ENCODE results near the gene SARDH.

Gene SARDH

DNA sequence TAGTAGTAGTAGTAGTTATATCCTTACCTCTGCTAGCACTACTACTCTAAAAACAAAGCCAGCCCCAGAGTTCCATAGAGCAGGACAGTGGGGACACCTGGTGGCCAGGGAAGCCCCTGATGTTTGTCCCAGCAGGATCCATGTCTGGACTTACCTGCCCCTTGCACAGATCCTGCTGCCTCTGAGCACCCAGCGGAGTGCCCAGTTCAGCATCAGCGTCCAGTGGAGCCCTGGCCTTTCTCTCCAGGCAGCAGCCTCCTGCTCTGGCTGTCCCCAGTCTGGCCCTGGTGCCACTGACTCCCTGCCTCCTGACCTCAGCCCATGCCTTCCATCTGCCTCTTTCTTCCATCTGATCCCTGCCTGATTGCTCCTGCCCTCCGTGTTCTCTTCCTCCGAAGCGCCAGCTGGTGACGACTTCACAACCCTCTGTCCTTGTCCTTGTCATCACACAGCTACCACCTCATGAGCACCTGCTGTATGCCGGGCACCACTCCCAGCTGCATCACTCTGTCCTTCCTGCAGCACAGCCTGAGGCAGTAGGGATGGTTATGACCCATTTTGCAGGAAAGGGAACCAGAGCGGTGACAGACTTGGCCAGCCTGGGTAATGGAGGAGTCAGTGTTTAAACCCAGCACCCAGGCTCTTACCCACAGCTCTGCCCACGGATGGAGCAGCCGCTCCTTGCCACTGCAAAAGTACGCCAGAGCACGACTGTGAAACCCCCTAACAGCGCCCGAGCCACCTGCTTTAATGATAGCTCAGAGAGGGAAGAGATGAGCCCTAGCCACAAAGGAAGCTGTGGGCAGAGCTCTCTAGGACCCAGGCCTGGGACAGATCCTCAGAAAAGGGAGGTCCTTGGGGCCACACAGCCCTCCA lies 11.5 kb downstream of the SARDH start:
- peak; percentile 57 for TF ChIP-seq CTCF (IDR thresholded peaks at IDR 0.05; ENCODE audit: low read depth, low read length, poor library complexity, severe bottlenecking)
- no peak for TF ChIP-seq EZH2phosphoT487 (IDR thresholded peaks at IDR 0.05; ENCODE audit: borderline replicate concordance, low read length)
- Histone ChIP-seq H3K79me2 (ENCODE audit: control insufficient read depth, low read length) (no peaks in the 10 kb centered on the region), H3K4me1 (ENCODE audit: control insufficient read depth, low read length) (no peaks in the 10 kb centered on the region), H4K20me1 (ENCODE audit: control insufficient read depth, insufficient read depth, low read depth, low read length) (no peaks in the 10 kb centered on the region), H3K4me3 (ENCODE audit: low read length) (no peak overlapping the region), H3F3A (ENCODE audit: control insufficient read depth, insufficient read depth) (no peaks in the 10 kb centered on the region), H3K4me2 (ENCODE audit: low read length) (no peak overlapping the region), H3K9me3 (ENCODE audit: control insufficient read depth, insufficient read depth, low read length) (no peaks in the 10 kb centered on the region), H3K36me3 (ENCODE audit: control insufficient read depth, low read length) (no peaks in the 10 kb centered on the region), H3K27me3 (ENCODE audit: control insufficient read depth, low read length) (peaks cover 13% of the 10 kb centered on the region; the same call in 1 of the 2 replicates), H3K27ac (ENCODE audit: low read depth, low read length) (no peak overlapping the region), H3K9me2 (replicated peaks; ENCODE audit: control insufficient read depth, low read length) (no peaks in the 10 kb centered on the region)

DNA sequence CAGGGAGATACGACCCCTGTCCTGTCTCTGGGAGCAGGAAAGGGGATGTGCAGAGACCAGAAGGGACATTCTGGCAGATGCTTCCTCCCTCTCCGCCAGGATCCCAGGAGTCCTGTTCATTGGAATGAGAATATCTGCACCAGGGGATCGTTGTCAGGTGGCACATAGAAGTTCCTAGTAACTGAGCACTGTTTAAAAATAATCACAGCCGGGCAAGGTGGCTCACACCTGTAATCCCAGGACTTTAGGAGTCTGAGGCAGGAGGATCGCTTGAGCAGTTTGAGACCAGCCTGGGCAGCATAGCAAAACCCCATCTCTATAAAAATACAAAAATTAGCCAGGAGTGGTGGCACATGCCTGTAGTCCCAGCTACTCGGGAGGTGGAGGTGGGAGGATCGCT lies 12.3 kb downstream of the SARDH start:
- Histone ChIP-seq H3K4me2 (ENCODE audit: low read length) (no peak overlapping the region), H4K20me1 (ENCODE audit: control insufficient read depth, insufficient read depth, low read depth, low read length) (no peaks in the 10 kb centered on the region), H3K27me3 (ENCODE audit: control insufficient read depth, low read length) (peaks cover 18% of the 10 kb centered on the region), H3K4me1 (ENCODE audit: control insufficient read depth, low read length) (no peaks in the 10 kb centered on the region), H3K9me3 (ENCODE audit: control insufficient read depth, insufficient read depth, low read length) (no peaks in the 10 kb centered on the region), H3K9me2 (replicated peaks; ENCODE audit: control insufficient read depth, low read length) (no peaks in the 10 kb centered on the region), H3K27ac (ENCODE audit: low read depth, low read length) (no peak overlapping the region), H3F3A (ENCODE audit: control insufficient read depth, insufficient read depth) (no peaks in the 10 kb centered on the region), H3K36me3 (ENCODE audit: control insufficient read depth, low read length) (no peaks in the 10 kb centered on the region), H3K79me2 (ENCODE audit: control insufficient read depth, low read length) (no peaks in the 10 kb centered on the region), H3K4me3 (ENCODE audit: low read length) (no peak overlapping the region)
- no peak for TF ChIP-seq EZH2phosphoT487 (IDR thresholded peaks at IDR 0.05; ENCODE audit: borderline replicate concordance, low read length)
- no peak for TF ChIP-seq CTCF (IDR thresholded peaks at IDR 0.05; ENCODE audit: low read depth, low read length, poor library complexity, severe bottlenecking)

- Histone ChIP-seq H3F3A (ENCODE audit: control insufficient read depth, insufficient read depth) (no peaks in the 10 kb centered on the region), H3K9me3 (ENCODE audit: control insufficient read depth, insufficient read depth, low read length) (no peaks in the 10 kb centered on the region), H3K27me3 (ENCODE audit: control insufficient read depth, low read length) (peaks cover 5% of the 10 kb centered on the region), H3K36me3 (ENCODE audit: control insufficient read depth, low read length) (no peaks in the 10 kb centered on the region), H3K27ac (ENCODE audit: low read depth, low read length) (no peak overlapping the region), H3K4me2 (ENCODE audit: low read length) (no peak overlapping the region), H3K4me1 (ENCODE audit: control insufficient read depth, low read length) (peaks cover 11% of the 10 kb centered on the region), H4K20me1 (ENCODE audit: control insufficient read depth, insufficient read depth, low read depth, low read length) (no peaks in the 10 kb centered on the region), H3K4me3 (ENCODE audit: low read length) (no peak overlapping the region), H3K79me2 (ENCODE audit: control insufficient read depth, low read length) (no peaks in the 10 kb centered on the region), H3K9me2 (replicated peaks; ENCODE audit: control insufficient read depth, low read length) (no peaks in the 10 kb centered on the region)
- TF ChIP-seq EZH2phosphoT487 (IDR thresholded peaks at IDR 0.05; ENCODE audit: borderline replicate concordance, low read length) = no peak
- TF ChIP-seq CTCF (IDR thresholded peaks at IDR 0.05; ENCODE audit: low read depth, low read length, poor library complexity, severe bottlenecking) = no peak
Observed at GRCh38 chr9:133718563-133719315, 19.4 kb downstream of the SARDH start.
